ENCODE measurements around the gene MT1H.

MT1H gene

DNA sequence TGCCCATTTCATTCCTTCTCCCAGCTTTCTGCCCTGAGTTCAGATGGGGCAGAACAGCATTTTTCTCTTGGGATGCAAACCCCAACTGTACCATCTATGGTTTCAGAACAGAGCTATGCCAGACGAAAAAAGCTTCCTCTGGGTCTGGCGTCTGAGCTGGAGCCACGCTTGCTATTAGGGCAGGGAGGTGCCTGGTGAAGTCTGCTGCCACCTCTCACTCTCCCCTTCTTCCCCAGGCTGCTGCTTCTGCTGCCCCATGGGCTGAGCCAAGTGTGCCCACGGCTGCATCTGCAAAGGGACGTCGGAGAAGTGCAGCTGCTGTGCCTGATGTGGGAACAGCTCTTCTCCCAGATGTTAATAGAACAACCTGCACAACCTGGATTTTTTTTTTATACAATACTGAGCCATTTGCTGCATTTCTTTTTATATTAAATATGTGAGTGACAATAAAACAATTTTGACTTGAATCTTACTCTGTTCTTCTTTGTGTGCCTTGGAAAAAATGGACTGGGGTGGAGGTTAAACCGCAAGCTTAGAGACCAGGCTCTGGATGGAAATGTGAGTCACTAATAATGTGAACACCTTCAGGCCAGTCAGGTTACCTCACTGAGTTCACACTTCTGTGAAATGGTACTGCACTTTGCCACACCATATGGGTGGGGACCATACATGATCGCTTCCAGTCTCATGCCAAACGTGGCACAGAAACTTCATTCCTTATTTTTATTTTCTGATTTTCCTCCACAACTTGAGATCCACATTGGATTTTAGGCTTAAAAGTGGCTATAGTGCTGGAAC lies 32.8 kb upstream of the MT1H start:
- DNase-seq (ENCODE audit: low spot score): no peak

- peak; percentile 77 for DNase-seq (ENCODE audit: low spot score)
Observed at GRCh38 chr16:56637814-56638750, 31.5 kb upstream of the MT1H start, which contains the start of gene MT1A. MT1A (plus strand) TSS chr16:56638666; CDS start chr16:56638739, 73 bp downstream.

- DNase-seq (ENCODE audit: low spot score): no peak
Observed at GRCh38 chr16:56639045-56639444, 30.6 kb upstream of the MT1H start.

- DNase-seq (ENCODE audit: low spot score): no peak
Observed at GRCh38 chr16:56640076-56640475, 29.5 kb upstream of the MT1H start.

DNA sequence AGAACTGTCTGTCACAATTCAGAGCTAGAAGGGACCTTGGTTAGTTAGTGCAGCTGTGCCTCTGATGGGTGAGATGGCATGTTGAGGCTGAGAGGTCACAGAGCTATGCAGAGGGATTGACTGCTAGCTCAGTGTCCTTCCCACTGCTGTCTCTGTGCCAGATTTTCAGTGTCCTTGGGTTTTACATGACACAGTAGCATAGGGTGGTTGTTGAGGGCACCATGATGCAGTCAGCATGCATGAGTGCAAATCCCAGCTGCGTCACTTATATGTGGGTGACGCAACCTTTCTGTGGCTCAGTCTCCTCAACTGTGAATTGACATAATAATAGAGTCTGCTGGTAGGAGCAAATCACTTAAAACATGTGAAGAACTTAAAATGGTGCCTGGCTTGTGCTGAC lies 28.4 kb upstream of the MT1H start:
- DNase-seq (ENCODE audit: low spot score): no peak

DNA sequence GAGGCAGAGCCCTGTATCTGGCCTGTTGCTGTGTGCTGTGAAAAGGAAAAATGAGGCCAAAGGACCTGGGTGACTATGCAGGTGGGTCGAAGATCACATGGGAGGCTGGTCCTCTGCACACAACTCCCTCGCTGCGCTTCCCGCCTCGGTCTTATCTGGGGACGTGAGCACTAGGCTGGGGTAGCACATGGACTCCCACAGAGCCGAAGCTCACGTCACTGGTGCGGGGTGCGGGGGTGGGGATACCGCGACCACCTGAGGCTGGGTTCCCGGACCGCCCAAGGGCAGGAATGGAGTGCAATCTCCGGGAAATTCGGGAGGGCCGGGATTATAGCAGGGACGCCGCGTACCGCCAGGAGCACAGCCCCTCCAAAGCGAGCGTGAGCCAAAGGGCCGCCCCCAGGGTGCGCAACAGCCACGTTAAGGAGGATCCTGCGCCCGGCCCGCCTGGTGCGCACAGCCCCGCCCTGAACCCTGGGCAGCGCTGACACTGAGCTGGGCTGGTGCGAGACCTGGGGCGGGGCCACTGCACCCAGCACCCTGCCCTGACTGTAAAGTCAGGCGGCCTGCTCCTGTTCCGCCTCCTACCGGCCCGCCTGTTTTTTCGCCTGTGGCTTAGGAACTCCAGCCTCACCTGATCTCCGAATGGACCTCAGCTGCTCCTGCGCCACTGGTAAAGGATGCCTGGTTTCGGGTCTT lies 26.4 kb upstream of the MT1H start:
- peak; percentile 74 for DNase-seq (ENCODE audit: low spot score)

DNA sequence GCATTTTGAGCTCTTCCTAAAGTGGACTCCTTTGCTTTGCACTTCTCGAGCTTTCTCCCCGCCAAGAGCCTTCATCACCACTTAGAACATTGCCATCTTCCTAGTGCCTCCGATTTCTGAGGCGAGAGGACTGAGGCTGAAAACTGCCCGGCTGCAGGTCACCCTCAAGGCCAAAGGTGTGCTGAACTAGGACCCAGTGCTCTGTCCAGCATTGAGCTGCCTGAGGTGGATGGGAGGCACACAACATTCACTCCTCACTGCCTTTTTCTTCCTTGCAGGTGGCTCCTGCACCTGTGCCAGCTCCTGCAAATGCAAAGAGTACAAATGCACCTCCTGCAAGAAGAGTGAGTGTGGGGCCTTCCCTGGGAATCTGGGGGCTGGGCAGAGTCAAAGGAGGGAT lies 25.8 kb upstream of the MT1H start:
- DNase-seq (ENCODE audit: low spot score): no peak

DNA sequence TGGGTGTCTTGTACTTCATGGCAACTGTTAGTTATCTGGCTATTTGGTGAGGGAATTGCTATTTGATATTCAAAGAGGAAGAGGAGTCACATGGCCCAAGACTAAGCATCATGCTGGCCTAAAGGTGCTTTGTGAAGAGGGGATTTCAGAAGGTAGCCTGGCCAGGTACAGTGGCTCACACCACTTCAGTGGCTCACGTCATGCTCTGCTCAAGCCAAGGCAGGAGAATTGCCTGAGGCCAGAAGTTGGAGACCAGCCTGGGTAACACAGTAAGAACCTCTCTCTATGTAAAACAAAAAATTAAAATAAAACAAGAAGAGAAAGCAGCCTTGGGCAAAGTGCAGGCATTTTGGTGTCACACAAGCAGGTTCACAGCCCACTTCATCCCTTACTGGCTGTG lies 24.3 kb upstream of the MT1H start:
- no peak for DNase-seq (ENCODE audit: low spot score)

DNA sequence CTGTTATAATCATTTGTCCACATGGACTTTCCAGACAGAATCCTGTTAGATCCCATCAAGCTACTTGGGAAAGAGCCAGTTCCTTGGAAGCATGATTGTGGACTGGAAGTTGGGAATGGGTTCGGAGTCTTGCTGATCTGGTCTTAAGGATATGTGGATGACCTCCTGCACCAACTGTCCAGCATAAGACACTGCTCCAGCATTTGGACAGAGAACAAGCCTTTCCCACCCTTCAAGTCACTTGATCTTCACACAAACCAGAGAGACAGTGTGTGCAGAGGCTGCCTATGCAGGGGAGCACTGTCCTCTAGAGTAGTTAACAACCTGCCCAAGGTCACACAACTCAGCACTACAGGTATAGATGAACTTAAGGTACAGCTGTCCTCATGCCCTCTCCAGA lies 23.8 kb upstream of the MT1H start:
- DNase-seq (ENCODE audit: low spot score): no peak

GRCh38 chr16:56647641-56648431 lies 21.8 kb upstream of the MT1H start:
- no peak for DNase-seq (ENCODE audit: low spot score)

- no peak for DNase-seq (ENCODE audit: low spot score)
Observed at GRCh38 chr16:56649271-56649670, 20.3 kb upstream of the MT1H start.

GRCh38 chr16:56649820-56650219 lies 19.8 kb upstream of the MT1H start:
- DNase-seq (ENCODE audit: low spot score): no peak

- DNase-seq (ENCODE audit: low spot score): no peak
Observed at GRCh38 chr16:56651586-56651985, 18.0 kb upstream of the MT1H start, which contains the start of gene MT1B. MT1B (plus strand) TSS chr16:56651886; CDS start chr16:56651954, 68 bp downstream.

- no peak for DNase-seq (ENCODE audit: low spot score)
Observed at GRCh38 chr16:56652600-56652999, 17.0 kb upstream of the MT1H start.

DNA sequence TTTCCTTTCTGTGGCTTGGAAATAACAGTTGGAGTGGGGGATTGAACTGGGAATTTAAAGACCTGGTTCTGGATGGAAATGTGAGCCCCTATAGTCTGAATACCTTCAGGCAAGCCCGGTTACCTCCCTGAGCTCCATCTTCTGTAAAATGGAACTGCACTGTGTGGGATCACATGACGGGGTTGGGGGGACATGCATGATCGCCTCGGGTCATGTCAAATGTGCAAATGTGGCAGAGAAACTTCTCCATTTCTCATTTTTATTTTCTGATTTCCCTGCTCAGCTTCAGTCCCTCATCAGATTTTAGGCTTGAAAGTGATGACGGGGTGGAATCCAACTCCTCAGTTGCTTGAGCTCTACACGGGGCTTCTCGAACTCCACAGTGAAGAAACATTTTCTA lies 16.4 kb upstream of the MT1H start:
- DNase-seq (ENCODE audit: low spot score): no peak

- peak; percentile 86 for DNase-seq (ENCODE audit: low spot score)
Observed at GRCh38 chr16:56657555-56658326, 11.9 kb upstream of the MT1H start, which contains the start of gene MT1F. MT1F (plus strand) TSS chr16:56657959; CDS start chr16:56658059, 100 bp downstream.

DNA sequence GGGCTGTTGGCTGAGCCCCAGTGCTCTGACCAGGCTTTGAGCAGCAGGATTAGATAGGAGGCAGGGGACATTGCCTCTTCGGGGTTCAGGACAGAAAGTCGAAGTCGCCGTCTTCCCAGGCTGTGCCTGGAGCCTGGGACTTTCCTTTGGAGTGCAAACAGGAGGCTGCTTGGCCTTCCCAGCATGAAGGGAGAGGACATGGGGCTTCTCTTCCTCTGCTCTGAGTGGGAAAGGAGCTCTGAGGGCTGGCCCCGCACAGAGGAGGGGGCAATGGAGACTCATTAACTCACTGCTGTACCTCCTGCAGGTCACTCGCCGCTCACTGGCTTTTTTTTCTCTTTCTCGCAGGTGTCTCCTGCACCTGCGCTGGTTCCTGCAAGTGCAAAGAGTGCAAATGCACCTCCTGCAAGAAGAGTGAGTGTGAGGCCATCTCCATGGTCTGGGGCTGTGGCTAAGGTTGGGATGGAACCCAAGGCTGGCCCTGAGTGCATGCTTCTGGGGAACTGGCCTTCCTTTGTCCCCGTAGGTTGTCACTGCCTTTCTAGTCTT lies 11.2 kb upstream of the MT1H start:
- no peak for DNase-seq (ENCODE audit: low spot score)

GRCh38 chr16:56662357-56663354 lies 7.0 kb upstream of the MT1H start:
- no peak for DNase-seq (ENCODE audit: low spot score)

DNA sequence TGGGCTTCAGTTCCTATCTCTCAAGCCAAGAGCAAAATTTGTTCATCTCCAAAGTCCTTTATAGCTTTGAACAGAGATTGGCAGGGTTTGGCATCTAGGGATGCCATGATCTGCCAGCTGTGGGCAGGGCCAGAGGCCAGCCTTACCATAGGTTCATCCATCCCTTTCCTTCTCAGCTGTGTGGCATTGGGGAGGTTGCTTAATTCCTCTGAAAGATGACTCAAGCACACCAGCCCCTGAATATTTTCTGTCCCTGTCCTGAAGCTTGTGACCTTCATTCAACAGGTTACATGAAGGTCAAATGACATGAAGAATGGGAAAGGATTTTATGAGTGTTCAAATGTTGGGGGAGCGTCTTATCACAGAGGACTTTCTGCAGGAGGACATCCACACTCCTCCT lies 5.1 kb upstream of the MT1H start:
- no peak for DNase-seq (ENCODE audit: low spot score)
